CD4-positive, alpha-beta T cell treated with Interleukin-21 for 1 hour (primary cell): Measurements from ENCODE around the gene CEMP1.
"Not testable (repeated sequence)": the region's sequence is repeated elsewhere in the genome, so short reads cannot be mapped to it uniquely, and the experiment has no call there.

Source experiments
- DNase-seq: peaks from one replicate; pipeline ENCODE4 v3.0.0-alpha.2; 2020

CEMP1 gene

DNA sequence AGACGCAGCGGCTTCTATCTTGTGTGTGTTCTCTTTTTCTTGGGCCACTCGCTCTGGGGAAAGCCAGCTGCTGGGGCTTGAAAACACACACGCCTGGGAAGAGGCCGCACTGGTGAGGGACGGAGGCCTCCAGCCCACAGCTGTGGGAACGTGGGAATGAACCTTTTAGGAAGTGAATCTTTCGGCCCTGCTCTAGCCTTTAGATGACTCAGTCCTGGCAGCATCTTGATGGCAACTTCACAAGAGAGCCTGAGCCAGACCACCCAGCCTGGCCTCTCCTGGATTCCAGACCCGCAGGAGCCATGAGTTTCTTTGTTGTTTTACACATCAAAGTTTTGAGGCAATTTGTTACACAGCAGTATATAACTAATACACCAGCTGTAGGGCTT is 4.4 kb upstream of the CEMP1 start:
- no peak for DNase-seq

DNA sequence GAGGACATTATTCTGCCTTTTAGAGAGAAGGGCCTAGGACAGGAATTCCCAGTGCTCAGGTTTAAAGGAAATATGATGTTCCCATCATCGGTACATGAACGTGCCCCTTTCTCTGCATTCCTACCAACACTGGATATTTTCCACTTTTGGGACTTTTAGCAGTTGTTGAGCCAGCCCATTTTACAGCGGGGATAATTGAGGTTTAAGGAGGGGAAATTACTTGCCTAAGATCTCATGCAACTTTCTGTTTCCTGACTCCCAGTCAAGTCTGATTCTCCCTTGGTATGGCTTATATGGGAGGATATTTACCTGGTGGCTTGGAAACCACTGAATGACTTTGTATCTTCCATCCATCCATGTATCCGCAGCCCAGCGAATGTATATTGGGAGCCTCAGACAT is 3.1 kb upstream of the CEMP1 start:
- DNase-seq = not testable (repeated sequence)

DNA sequence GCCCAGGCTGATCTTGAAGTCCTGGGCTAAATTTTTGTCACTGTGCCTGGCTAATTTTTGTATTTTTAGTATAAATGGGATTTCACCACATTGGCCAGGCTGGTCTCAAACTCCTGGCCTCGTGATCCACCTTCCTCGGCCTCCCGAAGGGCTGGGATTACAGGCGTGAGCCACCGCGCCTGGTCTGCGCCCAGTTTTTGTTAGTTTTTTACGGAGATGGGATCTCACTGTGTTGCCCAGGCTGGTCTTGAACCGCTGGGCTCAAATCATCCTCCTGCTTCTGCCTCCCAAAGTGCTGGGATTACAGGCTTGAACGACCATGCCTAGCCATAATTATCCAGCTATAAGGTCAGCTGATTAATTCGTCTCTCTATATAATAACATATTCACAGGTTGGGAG is 2.7 kb upstream of the CEMP1 start:
- no peak for DNase-seq

DNA sequence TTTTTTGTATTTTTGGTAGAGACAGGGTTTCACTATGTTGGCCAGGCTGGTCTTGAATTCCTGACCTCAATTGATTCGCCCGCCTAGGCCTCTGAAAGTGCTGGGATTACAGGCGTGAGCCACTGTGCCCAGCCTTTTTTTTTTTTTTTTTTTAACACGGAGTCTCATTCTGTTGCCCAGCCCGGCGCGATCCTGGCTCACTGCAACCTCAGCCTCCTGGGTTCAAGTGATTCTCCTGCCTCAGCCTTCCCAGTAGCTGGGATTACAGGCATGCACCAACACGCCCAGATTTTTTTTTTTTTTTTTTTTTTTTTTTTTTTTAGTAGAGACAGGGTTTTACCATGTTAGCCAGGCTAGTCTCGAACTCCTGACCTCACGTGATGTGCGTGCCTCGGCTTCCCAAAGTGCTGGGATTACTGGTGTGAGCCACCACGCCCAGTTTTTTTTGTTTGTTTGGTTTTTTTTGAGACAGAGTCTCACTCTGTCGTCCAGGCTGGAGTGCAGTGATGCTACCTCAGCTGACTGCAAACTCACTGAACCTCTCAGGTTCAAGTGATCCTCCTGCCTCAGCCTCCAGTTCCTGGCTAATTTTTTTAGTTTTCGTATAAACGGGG is 2.0 kb upstream of the CEMP1 start:
- not testable (repeated sequence) for DNase-seq

DNA sequence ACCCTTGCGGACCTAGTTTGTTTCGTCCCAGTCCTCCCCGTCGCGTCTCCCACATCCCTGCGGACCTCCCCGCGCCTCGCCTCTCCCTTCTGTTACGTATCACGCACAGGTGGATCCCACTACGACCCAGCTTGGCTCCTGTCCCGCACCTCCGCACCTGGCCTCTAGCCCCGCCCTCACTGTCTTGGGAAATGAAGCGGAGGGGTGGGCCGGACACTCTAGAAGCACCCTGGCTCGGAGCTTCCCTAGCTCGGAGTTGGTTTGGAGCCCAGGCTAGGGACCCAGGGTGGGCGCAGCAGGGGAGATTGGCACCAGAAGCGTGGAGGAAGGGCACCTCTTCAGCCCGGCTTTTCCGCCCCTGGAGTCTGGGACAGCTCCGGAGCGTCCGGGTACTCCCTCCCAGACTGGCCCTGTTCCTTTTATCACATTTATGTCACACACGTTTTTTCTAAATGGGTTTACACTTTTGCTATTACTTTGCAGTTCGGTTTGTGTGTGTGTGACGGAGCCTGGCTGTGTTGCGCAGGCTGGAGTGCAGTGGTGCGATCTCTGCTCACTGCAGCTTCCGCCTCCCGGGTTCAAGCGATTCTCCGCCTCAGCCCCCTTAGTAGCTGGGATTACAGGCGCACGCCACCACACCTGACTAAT is 1.4 kb upstream of the CEMP1 start:
- peak; percentile 78 for DNase-seq

DNA sequence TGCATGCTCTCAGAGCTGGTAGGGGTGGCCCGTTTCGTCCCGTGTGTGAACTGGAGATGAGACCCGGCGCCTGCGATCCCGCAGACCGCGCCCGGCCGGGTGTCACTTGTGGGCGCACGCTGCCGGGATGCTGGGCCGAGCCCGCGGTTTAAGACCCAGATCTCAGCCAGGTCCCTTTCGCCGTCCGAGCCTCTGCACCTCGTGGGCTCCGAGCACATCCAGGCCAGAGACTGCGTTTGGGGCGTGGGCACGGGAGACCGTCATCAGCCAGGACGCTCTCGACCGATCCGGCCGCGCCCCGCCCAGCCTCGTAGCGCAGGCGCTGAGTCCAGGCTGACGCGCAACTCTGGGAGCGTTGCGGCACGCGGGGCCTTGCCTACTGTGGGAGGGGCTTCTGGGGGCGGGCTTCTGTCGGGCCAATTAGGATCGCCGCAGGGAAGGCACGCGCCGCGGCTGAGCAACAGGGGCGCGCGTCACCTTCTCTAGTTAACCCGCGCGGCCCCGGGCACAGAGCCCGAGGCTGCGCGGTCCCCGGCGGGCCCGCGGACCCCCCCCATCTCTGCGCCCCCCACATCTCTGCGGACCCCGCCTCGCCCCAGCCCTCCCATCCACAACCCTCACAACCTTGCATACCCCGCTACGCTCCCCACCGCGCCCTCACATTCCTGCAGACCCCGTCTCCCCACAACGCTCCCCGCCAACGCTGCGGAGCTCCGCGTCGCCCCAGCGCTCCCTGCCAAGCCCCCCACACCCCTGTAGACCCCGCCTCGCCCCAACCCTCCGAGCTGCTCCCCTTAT is 687 bp upstream of the CEMP1 start:
- peak; percentile 97 for DNase-seq

DNA sequence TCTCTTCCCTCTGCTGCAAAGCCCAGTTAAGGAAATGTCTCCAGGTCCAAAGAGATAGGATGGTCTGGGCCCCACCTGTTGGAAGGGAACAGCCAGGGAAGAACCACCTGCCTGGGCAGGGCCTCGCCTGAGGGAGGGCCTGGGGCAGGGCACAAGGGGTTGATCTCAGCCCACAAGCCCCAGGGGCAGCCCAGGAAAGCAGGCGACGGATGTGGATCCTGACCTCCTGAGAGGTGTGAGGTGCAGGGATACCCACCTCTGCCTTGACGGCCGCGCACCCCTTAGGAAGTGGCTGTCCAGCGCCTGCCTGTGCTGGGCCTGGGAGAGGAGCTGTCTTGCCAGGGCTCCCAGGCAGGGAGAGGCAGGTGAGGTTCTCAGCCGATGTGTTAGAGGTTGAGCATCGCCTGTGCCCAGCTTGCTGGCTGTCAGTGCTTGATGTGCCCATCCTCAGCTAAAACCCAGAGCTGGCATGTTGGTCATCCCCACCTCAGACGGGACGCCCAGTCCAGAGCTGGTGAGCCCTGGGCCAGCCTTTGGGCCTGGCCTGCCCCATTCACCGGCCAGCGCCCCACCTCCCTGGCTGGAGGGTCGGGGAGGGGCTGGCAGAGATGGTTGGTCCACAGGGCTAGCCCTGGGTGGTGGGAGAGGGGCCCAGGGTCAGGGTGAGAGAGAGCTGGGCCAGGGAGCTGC is 434 bp downstream of the CEMP1 start:
- DNase-seq = no peak

DNA sequence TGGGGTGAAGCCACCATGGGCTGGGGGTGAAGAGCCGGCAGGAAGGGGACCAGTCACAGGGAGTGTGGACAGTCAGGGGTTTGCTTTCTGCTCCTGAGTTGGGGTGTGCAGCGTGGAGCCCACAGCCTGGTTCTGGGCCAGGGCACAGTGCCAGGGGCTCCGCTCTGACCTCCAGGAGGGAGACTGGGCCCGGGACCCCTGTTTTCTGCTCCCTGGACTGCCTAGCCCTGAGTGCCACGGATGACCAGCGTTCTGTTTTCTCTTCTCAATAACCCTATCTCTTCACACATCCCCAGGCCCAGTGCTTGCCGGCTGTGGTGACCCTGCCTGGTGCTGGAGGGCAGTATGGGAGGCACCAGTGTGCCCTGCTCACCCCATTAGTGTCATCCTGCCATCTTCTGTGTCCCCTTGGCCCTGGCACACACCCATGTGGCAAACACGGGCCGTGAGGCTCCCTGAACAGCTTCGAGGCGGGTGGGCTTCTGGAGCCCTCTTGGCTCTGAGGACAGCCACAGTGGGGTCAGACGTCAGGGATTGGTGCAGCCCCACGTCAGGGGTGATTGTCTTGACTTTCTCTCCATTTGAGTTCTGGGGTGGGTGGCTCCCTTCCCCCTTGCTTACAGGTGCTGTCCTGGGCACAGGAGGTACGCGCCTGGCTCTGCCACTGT is 1.1 kb downstream of the CEMP1 start:
- DNase-seq = no peak

DNA sequence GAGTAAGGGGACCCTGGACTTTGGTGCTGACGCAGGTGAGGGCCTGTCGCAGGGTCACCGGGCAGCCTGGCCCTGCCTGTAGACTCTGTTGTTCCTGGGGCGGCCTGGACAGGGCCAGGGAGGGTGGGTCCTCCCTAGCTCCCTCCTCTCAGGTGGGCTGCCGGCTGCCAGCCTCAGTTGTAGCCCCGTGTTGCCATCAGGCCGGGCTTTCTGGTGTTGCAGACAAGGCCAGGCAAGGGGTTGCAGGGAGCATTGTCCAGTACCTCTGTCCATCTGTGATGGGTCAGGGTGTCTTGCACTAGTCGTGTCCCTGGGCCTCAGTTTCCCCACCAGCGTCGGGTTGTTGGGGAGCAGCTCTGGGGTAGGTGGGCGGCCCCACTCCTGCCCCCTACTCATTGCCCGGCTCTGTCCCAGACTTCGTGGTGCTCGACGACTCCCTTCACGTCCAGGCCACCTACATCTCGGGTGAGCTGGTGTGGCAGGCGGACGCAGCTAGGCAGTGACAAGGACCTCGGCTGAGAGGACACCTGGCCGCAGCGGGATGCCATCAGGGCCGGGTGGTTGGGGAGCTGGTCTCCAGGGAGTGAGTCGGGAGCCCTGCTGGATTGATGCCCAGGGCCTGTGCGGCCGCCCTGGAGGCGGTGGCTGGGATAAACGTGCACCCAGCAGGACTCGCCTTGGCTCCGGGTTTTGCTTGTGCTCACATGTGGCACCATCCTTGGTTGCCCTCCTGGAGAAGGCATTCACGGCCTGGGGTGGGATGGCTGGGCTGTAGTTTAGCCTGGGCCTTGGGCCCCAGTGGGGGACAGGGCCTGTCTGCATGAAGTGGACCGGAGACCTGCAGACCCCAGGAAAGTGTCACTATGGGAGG is 1.9 kb downstream of the CEMP1 start:
- no peak for DNase-seq

DNA sequence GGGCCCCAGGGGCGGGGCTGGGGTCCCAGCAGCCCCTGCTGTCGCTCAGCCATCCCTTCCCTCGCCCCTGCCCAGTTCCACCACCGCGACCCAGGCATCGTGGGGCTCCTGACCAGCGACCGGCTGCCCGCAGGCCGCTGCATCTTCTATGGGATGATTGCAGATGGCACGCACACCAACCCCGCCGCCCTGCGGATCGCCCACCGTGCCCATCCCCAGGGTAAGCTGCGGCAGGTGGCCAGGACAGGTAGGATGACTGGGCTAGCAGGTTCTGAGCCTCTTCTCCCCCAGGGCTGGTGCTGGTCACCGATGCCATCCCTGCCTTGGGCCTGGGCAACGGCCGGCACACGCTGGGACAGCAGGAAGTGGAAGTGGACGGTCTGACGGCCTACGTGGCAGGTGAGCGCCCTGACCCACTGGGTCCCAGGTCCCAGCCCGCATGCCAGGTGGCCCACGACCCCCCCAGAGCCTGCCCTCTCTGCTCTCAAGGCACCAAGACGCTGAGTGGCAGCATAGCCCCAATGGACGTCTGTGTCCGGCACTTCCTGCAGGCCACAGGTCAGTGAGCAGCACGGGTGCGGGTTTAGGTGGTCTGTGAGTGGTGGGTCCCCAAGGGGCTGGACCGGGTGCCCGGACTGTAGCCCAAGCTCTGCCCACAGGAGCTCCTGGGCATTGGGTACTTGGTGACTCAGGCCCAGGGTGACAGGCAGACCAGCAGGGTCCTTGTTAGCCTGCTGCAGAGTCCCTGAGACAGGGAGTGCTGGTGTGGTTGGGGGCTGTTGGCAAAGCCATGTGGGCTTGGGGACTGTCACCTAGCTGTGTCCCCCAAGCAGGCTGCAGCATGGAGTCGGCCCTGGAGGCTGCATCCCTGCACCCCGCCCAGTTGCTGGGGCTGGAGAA is 2.8 kb downstream of the CEMP1 start:
- no peak for DNase-seq

DNA sequence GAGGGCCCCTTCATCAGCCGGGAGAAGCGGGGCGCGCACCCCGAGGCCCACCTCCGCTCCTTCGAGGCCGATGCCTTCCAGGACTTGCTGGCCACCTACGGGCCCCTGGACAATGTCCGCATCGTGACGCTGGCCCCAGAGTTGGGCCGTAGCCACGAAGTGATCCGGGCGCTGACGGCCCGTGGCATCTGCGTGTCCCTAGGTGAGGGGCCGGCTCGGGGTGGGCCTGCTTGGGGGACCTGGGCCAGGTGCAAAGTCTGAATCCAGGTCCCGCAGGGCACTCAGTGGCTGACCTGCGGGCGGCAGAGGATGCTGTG is 3.5 kb downstream of the CEMP1 start:
- DNase-seq = no peak

DNA sequence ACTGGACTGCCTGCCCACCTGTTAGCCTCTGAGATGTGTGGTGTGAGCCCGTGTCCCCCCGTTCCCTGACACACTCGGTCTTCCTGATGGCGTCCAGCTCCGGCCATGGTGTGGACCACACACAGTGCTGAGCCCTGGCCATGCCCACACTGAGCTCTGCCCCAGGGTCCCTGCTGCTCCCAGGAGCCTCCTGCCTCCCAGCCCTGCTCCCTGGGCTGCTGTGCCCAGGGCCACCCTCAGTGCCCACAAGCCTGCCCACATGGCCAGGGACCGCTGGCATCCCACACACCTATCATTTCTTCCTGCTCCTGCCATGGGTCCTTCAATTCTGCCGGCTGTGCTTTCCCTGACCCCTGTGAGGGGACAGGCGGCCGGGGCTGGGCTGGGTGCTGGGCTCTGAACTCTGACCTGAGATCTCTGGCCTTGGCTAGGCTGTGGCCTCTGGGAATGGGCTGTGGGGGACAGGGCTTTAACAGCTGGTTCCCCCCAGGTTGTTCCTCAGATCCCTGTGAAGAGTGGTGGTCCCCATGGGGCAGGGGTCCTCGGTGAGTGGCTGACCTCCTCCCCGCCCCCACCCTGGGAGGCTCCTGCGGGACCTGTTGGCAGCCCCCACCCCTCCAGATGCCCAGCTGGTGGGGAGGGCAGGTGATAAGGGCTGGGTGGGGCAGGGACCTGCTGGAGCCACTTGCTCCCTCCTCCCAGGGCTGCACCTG is 4.0 kb downstream of the CEMP1 start:
- DNase-seq = no peak

DNA sequence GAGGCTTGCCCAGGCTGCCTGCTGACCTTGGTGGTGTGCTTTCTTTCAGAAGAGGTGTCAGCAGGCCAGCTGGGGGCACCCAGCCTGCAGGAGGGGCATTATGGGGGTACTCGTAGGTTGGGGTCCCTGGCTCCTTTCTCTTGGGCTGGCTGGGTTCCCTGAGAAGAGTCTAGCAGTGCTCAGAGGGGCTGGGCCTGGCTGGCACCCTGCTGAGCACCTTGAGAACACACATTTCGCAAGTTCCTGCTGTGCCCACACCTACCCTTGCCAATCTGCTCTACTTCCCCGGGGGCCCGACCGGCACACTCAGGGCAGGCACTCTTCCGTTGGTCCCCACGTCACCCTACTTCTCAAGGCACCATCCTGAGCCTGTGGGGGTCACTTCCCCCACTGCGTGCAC is 5.1 kb downstream of the CEMP1 start:
- DNase-seq = no peak

DNA sequence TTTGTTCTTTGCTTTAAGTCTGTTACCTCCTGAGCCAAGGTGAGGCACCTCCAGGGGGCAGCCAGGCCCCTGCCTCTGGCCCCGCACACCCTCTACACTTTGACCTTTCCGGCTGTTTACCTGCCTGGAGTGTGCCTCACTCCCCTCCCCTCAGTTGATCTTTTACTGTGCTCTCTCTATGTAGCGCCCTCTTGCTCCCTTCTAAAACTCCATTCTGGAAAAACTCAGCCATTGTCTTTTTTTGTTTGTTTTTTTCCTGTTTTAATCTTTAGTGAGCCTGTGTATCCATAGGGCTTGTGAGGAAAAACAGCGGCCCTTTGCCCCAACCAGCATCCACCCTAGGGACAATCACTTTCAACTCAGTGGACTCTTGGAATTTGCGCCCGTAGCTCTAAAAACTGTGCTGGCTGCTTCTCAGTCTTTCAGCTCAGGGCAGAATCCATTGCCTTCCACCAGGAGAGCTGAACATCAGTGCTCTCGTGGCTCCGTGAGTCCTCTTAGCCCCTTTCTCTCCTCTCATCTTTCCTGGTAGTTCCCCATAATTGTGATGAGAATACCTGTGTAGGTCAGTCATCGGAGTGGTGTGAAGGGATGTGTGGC is 6.8 kb downstream of the CEMP1 start:
- DNase-seq = no peak

DNA sequence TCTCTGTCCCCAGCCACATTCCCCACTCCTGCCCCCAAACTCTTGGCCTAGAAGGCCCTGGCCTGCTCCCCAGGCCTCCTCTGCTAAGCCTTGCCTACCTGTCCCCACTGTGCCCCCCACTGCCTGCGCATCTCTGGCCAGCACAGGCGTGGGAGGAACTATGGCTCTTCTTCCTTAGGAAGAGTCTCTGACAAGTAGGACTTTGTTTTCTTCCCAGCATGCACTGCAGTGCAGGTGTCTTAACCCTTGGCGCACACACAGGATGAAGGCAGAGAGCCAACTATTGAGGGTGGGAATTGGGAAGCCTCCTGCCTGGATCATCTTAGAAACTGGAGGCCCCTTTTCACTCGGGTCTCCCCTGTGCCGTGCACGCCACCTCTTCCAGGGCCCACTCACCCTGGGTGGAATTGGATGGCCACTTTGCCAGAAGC is 7.4 kb downstream of the CEMP1 start:
- no peak for DNase-seq

DNA sequence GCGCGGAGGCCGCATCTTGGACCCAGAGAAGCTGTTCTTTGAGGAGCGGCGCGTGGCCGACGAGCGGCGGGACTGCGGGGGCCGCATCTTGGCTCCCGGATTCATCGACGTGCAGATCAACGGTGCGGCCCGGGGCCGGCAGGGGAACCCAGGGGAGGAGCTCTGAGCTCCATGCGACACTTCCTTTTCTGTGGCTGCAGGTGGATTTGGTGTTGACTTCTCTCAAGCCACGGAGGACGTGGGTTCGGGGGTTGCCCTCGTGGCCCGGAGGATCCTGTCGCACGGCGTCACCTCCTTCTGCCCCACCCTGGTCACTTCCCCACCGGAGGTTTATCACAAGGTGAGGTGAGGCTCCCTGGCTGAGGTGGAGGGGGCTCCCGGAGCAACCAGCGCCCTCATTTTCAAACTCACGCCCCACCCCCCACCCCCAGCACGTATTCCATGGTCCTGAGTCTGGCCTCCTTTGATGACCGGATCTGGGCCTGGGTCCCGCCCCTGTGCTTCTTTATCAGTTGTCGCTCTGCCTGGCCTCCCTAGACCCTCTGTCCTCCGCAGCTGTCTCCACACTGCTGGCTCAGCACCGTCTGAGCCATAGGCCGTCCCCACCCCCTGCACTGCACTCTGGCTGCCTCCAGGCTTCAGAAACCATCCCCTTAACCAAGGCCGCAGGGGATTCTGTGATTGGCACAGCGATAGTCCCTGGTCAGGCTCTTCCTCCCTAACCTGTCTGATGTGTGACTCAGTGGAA is 10.2 kb downstream of the CEMP1 start:
- DNase-seq = peak; percentile 87

DNA sequence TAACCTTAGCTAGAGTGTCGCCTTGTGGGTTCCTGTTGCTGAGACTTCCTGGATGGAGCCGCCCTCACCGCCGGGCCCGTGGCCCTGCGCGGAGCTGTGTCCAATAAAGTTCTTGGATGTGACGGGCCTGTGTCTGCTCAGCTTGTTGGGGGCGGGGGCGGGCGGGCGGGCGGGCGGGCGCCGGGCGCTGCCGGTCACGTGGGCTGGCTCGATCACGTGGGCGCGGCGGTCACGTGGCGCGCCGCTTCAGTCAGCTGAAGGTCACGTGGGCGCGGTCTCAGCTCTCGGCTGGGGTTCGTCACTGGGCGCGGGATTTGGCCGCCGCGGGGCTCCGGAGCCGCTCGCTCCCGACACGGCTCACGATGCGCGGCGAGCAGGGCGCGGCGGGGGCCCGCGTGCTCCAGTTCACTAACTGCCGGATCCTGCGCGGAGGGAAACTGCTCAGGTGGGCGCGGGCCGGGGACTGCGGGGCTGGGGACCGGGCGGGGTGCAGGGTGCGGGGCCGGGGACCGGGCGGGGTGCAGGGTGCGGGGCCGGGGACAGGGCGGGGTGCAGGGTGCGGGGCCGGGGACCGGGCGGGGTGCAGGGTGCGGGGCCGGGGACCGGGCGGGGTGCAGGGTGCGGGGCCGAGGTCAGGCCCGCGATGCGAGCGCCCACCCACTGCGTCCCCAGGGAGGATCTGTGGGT is 11.0 kb downstream of the CEMP1 start, which contains the start of gene AMDHD2:
TSS of gene AMDHD2 (plus strand) at position 275 of the 687 bp plus-strand sequence. CDS start at position 363, 88 bp downstream.
- DNase-seq = peak; percentile 92

DNA sequence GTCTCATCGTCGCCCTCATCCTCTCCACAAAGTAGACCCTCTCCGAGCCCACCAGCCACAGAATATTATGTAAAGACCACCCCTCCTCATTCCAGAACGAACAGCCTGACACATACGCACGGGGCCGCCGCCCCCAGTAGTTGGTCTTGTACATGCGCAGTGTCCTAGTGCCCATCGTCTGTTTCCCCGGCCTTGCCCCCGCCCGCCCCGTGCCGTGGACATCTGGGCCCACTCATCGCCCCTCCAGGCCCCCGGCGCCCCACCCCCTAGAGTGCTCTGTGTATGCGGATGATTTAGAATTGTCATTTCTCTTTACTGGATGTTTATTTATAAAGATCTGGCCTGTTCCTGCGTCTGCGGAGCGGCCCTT is 11.5 kb downstream of the CEMP1 start:
- DNase-seq = no peak
